GM10248 (cell line): ENCODE results near the gene NKX3-2.

Experiments used
- CTCF ChIA-PET: fragments of 300-600 bp; sonication (Branson Sonifier 250); formaldehyde crosslinking; extraction: SDS; loops from one replicate; lab custom pipeline; 2021; ENCODE audit warnings: antibody characterized with exemption; lab: Yijun Ruan, JAX
- POLR2A ChIA-PET: fragments of 350-650 bp; sonication (Branson Sonifier 250); formaldehyde crosslinking; extraction: SDS; loops from one replicate; lab custom pipeline; 2020; ENCODE audit warnings: antibody characterized with exemption; lab: Yijun Ruan, JAX
- DNase-seq: peaks from one replicate; pipeline ENCODE4 v3.0.0; 2012; ENCODE audit errors: extremely low spot score
- CTCF ChIP-seq: IDR thresholded peaks from 2 replicates; pipeline ENCODE4 v1.5.1; 2012; ENCODE audit warnings: mild to moderate bottlenecking, low read depth; ENCODE audit errors: extremely low read depth, missing control alignments, control extremely low read depth

NKX3-2 gene

GRCh38 chr4:13543839-13544605 lies at the start of gene NKX3-2:
TSS of gene NKX3-2 (minus strand) at chr4:13544508. CDS start at chr4:13544414, 94 bp downstream.
- TF ChIP-seq CTCF, result no peak
- ChIA-PET POLR2A (no interaction called here), CTCF (interaction anchor here (0.9 to 2.0 kb wide), 5 partner anchors 8 to 692 kb away, joined by 3 to 5 read pairs (median 3); no protein-coding TSS in a partner anchor)
- DNase-seq, result peak; percentile 28

GRCh38 chr4:13592220-13592619 lies 47.9 kb upstream of the NKX3-2 start:
- DNase-seq, result no peak
- ChIA-PET POLR2A (no interaction called here), CTCF (interaction anchor here (0.9 to 2.6 kb wide), 5 partner anchors 10 to 30 kb away, joined by 3 to 8 read pairs (median 5); no protein-coding TSS in a partner anchor)
- no peak for TF ChIP-seq CTCF

DNA sequence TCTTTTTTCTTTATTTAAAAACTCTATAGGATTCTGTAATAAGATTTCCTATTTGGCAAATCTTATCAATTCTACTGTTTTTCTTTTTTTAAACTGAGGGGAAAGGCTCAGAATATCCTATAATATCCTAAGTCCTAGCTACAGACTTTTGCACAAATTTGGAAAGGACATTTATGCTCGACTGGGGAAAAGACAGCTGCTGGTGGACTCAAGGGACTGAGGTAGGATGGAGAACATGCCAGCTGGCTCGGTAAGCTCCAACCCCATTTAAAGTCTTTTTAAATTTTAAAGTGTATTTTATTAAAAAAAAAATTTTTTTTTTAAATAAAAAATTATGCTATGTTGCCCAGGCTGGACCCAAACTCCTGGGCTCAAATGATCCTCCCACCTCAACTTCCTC lies 46.5 kb upstream of the NKX3-2 start:
- TF ChIP-seq CTCF, result no peak

DNA sequence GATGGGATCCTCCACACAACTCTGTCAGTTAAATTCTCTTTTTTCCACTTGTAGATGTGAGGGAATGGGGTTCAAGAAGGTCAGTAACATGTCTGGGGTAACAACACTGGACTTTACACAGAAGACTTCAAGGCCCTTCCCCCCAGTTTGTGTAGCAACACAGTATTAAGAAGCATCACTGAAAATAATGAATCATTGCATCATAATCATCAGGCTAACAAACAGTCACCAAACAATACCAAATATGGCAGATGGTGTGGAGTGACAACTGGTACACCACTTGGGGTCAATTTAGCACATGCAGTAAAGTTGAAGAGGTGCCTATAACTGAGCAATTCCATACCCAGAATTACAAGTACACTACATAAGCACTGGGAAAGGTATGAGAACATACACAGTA lies 44.6 kb upstream of the NKX3-2 start:
- ChIA-PET POLR2A (no interaction called here), CTCF (no interaction called here)
- DNase-seq, result no peak
- TF ChIP-seq CTCF, result no peak

More for the DNA sequence above, 46.5 kb upstream of the NKX3-2 start:
- ChIA-PET CTCF (interaction anchor here (1.5 to 2.6 kb wide), 4 partner anchors 12 to 32 kb away, joined by 4 to 8 read pairs (median 6); no protein-coding TSS in a partner anchor), POLR2A (no interaction called here)
- no peak for DNase-seq

GRCh38 chr4:13584481-13584880 lies 40.2 kb upstream of the NKX3-2 start:
- no peak for TF ChIP-seq CTCF
- ChIA-PET POLR2A (no interaction called here), CTCF (interaction anchor here (1.3 kb wide), 1 partner anchor 22 kb away, joined by 3 read pairs; no protein-coding TSS in a partner anchor)

GRCh38 chr4:13580036-13580435 lies 35.7 kb upstream of the NKX3-2 start:
- no peak for TF ChIP-seq CTCF
- DNase-seq, result no peak
- POLR2A ChIA-PET, result no interaction called here
- CTCF ChIA-PET, result interaction anchor here (2.2 kb wide), 1 partner anchor 10 kb away, joined by 4 read pairs; no protein-coding TSS in a partner anchor

More at GRCh38 chr4:13584481-13584880, 40.2 kb upstream of the NKX3-2 start:
- no peak for DNase-seq
